AG09309 (cell line): Measurements from ENCODE around the gene PTCH1.
A peak's percentile ranks its signal among the peaks of the same experiment; 100 is the strongest.

ENCODE experiments used
- DNase-seq: peaks from one replicate; pipeline ENCODE4 v3.0.0-alpha.2; 2010; ENCODE audit warnings: low read depth
- H3K4me3 ChIP-seq: 2 replicates; pipeline ENCODE4 v1.5.1; 2011; ENCODE audit warnings: mild to moderate bottlenecking, low read depth, low read length, moderate library complexity; ENCODE audit not compliant: control insufficient read depth
- CTCF ChIP-seq: IDR thresholded peaks from 2 replicates; pipeline ENCODE4 v1.5.1; 2011; ENCODE audit warnings: mild to moderate bottlenecking, low read depth, low read length, inconsistent platforms; ENCODE audit not compliant: insufficient read depth, control insufficient read depth; ENCODE audit errors: missing control alignments

Gene PTCH1

GRCh38 chr9:95477885-95478284, 38.9 kb downstream of the PTCH1 start:
- H3K4me3 ChIP-seq = no peak overlapping the region
- TF ChIP-seq CTCF = no peak
- DNase-seq = no peak

- no peak for TF ChIP-seq CTCF
- DNase-seq = no peak
- H3K4me3 ChIP-seq = no peak overlapping the region
Measured at GRCh38 chr9:95477441-95477840, 39.3 kb downstream of the PTCH1 start.

- no peak for DNase-seq
- H3K4me3 ChIP-seq = no peak overlapping the region
- no peak for TF ChIP-seq CTCF
Measured at GRCh38 chr9:95468791-95469190, 48.0 kb downstream of the PTCH1 start.

- DNase-seq = no peak
- no peak overlapping the region for H3K4me3 ChIP-seq
- TF ChIP-seq CTCF = no peak
Measured at GRCh38 chr9:95465115-95465514, 51.7 kb downstream of the PTCH1 start.

GRCh38 chr9:95463148-95464060, 53.4 kb downstream of the PTCH1 start:
- peak overlapping the region; percentile 16 for H3K4me3 ChIP-seq
- no peak for DNase-seq
- no peak for TF ChIP-seq CTCF

GRCh38 chr9:95462249-95463147, 54.3 kb downstream of the PTCH1 start:
- TF ChIP-seq CTCF = no peak
- H3K4me3 ChIP-seq = peak overlapping the region; percentile 16
- DNase-seq = peak; percentile 55
